HepG2 (cell line): Measurements from ENCODE around the gene CNTRL. TPM values are rescaled to one million over a fixed set of nuclear protein-coding genes. Genes with fewer than 3 reads are reported as not detected.
A peak's percentile ranks its signal among the peaks of the same experiment; 100 is the strongest.

Source experiments
- AKNA ChIP-seq: sonication (generic); formaldehyde crosslinking; IDR thresholded peaks from 2 replicates; pipeline ENCODE4 v1.4.0; 2020; ENCODE audit warnings: missing genetic modification reagents, borderline replicate concordance
- KDM2A ChIP-seq: sonication (generic); formaldehyde crosslinking; IDR thresholded peaks from 2 replicates; pipeline ENCODE4 v1.4.0; 2020; ENCODE audit warnings: low read depth, missing genetic modification reagents, borderline replicate concordance
- PAF1 ChIP-seq: IDR thresholded peaks from 2 replicates; pipeline ENCODE4 v1.6.1; 2016; ENCODE audit warnings: missing genetic modification reagents, missing compliant biosample characterization
- RFXAP ChIP-seq: sonication (generic); formaldehyde crosslinking; IDR thresholded peaks from 2 replicates; pipeline ENCODE4 v1.4.0; 2020; ENCODE audit warnings: missing genetic modification reagents, borderline replicate concordance
- SMARCC2 ChIP-seq: fragments of 450-650 bp; IDR thresholded peaks from 2 replicates; pipeline ENCODE4 v1.6.1; 2017; ENCODE audit warnings: antibody characterized with exemption, mild to moderate bottlenecking
- ZNF180 ChIP-seq: sonication (generic); formaldehyde crosslinking; IDR thresholded peaks from 2 replicates; pipeline ENCODE4 v1.4.0; 2020; ENCODE audit warnings: low read depth, missing genetic modification reagents, borderline replicate concordance
- ZNF276 ChIP-seq: sonication (generic); formaldehyde crosslinking; IDR thresholded peaks from 2 replicates; pipeline ENCODE4 v1.4.0; 2020; ENCODE audit warnings: mild to moderate bottlenecking, low read depth, missing genetic modification reagents
- ZNF318 ChIP-seq: sonication (generic); formaldehyde crosslinking; IDR thresholded peaks from 2 replicates; pipeline ENCODE4 v1.4.0; 2020; ENCODE audit warnings: mild to moderate bottlenecking, missing genetic modification reagents
- ZNF451 ChIP-seq: sonication (generic); formaldehyde crosslinking; IDR thresholded peaks from 2 replicates; pipeline ENCODE4 v1.5.0; 2020; ENCODE audit warnings: mild to moderate bottlenecking, missing genetic modification reagents
- ZNF615 ChIP-seq: sonication (generic); formaldehyde crosslinking; IDR thresholded peaks from 2 replicates; pipeline ENCODE4 v1.5.0; 2020; ENCODE audit warnings: mild to moderate bottlenecking, missing genetic modification reagents, borderline replicate concordance
- polyA plus RNA-seq, 8 experiments: library from polyadenylated mRNA; depleted of rRNA in 3 of 8; stranded (reverse) in 7 of 8; unstranded in 1 of 8; fragments of >200 nt; fragmentation: Illumina TruSeq in 4 of 8; extraction: Trizol in 4 of 8; gene quantifications; 2 replicates each; pipeline versions ENCODE4 v1.2.1 to v1.2.3, GENCODE V29; 2011 to 2016; ENCODE audit warnings: low read depth in 4 of 8, missing spikeins in 1 of 8, mixed read lengths in 1 of 8; ENCODE audit not compliant: insufficient read depth in 1 of 8
- total RNA-seq, 5 experiments: library from RNA; depleted of rRNA; stranded (reverse); fragments of >200 nt; fragmentation: Illumina TruSeq; extraction: Trizol; gene quantifications; 2 replicates each; pipeline ENCODE4 v1.2.3, GENCODE V29; 2016; ENCODE audit warnings: low read depth in 1 of 5
- TF ChIP-seq, protein P1 (sequence below): sonication (generic); formaldehyde crosslinking; IDR thresholded peaks from 2 replicates; pipeline ENCODE4 v1.8.0; 2022; ENCODE audit warnings: missing genetic modification reagents, mild to moderate bottlenecking, borderline replicate concordance

The CNTRL gene
- total and polyA plus RNA-seq, 2 of the 13 experiments (the other 11 are each of a cell fraction or from before 2014, with no cell fraction given): 7.5 to 11.8 TPM

DNA sequence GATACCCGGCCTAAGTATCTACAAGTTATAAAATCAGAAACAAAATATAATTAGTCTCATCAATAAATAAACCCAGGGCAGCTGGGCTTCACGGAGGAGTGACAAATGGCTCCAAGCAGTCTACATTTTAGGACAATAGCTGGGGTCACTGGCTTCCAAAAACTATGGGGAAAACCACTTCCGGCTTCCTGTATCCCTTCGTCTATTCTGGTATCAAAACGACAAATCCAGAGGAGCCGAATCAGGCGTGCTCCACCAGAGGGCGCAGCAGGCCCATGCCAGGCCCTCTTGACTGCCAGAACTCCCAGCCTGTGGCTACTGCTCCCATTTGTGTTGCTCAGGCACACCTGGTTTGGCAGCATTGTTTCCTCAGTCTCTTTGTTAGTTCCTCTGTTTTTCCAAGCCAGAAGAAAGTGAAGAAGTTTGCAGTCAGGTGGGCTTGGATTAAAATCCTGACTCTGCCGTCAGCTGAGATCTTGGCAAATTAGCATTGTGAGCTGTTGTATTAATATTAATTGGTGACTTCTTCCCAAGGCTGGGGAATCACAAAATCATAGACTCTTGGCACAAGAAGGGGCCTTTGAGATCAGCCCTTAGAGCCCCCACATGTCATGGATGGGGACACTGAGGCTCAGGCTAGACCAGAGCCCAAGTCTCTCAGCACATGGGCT, 138.5 kb downstream of the CNTRL start (continued):
- TF ChIP-seq AKNA (CRISPR knock-in tag): no peak
- TF ChIP-seq ZNF451 (CRISPR knock-in tag): no peak
- TF ChIP-seq ZNF318: no peak
- TF ChIP-seq PAF1 (CRISPR knock-in tag): no peak
- TF ChIP-seq, protein P1, sequence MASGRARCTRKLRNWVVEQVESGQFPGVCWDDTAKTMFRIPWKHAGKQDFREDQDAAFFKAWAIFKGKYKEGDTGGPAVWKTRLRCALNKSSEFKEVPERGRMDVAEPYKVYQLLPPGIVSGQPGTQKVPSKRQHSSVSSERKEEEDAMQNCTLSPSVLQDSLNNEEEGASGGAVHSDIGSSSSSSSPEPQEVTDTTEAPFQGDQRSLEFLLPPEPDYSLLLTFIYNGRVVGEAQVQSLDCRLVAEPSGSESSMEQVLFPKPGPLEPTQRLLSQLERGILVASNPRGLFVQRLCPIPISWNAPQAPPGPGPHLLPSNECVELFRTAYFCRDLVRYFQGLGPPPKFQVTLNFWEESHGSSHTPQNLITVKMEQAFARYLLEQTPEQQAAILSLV (CRISPR knock-in tag): no peak
- TF ChIP-seq SMARCC2: no peak
- no peak for TF ChIP-seq ZNF615 (CRISPR knock-in tag)
- TF ChIP-seq ZNF276 (CRISPR knock-in tag): no peak
- no peak for TF ChIP-seq ZNF180
- TF ChIP-seq KDM2A (CRISPR knock-in tag): peak; percentile 56; the same call in 1 of the 2 replicates
- TF ChIP-seq RFXAP (CRISPR knock-in tag): no peak
